ENCODE results near the gene LRRC31.

Gene LRRC31

GRCh38 chr3:169869484-169870220 is at the start of gene LRRC31:
TSS of gene LRRC31 (minus strand) at chr3:169869935. CDS start at chr3:169869807, 128 bp downstream.
- no peak for DNase-seq (ENCODE audit: low read depth)

- DNase-seq (ENCODE audit: low read depth) = no peak
These were observed 44.6 kb upstream of the LRRC31 start for GRCh38 chr3:169914321-169914720.

GRCh38 chr3:169913323-169913722 is 43.6 kb upstream of the LRRC31 start:
- no peak for DNase-seq (ENCODE audit: low read depth)

GRCh38 chr3:169911272-169911671 is 41.5 kb upstream of the LRRC31 start, which contains the start of gene SAMD7:
TSS of gene SAMD7 (plus strand) at chr3:169911572. CDS start at chr3:169919499, 7,927 bp downstream.
- DNase-seq (ENCODE audit: low read depth) = no peak

- no peak for DNase-seq (ENCODE audit: low read depth)
These were observed 38.2 kb upstream of the LRRC31 start for GRCh38 chr3:169907944-169908343.

GRCh38 chr3:169907476-169907875 is 37.7 kb upstream of the LRRC31 start:
- DNase-seq (ENCODE audit: low read depth) = no peak

GRCh38 chr3:169905404-169905803 is 35.7 kb upstream of the LRRC31 start:
- no peak for DNase-seq (ENCODE audit: low read depth)

GRCh38 chr3:169901453-169901852 is 31.7 kb upstream of the LRRC31 start:
- DNase-seq (ENCODE audit: low read depth) = no peak

GRCh38 chr3:169897284-169897683 is 27.5 kb upstream of the LRRC31 start:
- no peak for DNase-seq (ENCODE audit: low read depth)

GRCh38 chr3:169895072-169895471 is 25.3 kb upstream of the LRRC31 start:
- no peak for DNase-seq (ENCODE audit: low read depth)

- no peak for DNase-seq (ENCODE audit: low read depth)
These were observed 24.4 kb upstream of the LRRC31 start for GRCh38 chr3:169894110-169894509.

- DNase-seq (ENCODE audit: low read depth) = no peak
These were observed 22.2 kb upstream of the LRRC31 start for GRCh38 chr3:169891886-169892285.

- no peak for DNase-seq (ENCODE audit: low read depth)
These were observed 16.9 kb upstream of the LRRC31 start for GRCh38 chr3:169886671-169887070.

- DNase-seq (ENCODE audit: low read depth) = no peak
These were observed 11.0 kb upstream of the LRRC31 start for GRCh38 chr3:169880576-169881250.

- no peak for DNase-seq (ENCODE audit: low read depth)
These were observed 10.3 kb upstream of the LRRC31 start for GRCh38 chr3:169879845-169880575.

- DNase-seq (ENCODE audit: low read depth) = no peak
These were observed 9.3 kb upstream of the LRRC31 start for GRCh38 chr3:169879013-169879557.

GRCh38 chr3:169871129-169871886 is 1.6 kb upstream of the LRRC31 start:
- no peak for DNase-seq (ENCODE audit: low read depth)

GRCh38 chr3:169868369-169868768 is 1.4 kb downstream of the LRRC31 start:
- DNase-seq (ENCODE audit: low read depth) = no peak

- no peak for DNase-seq (ENCODE audit: low read depth)
These were observed 2.0 kb downstream of the LRRC31 start for GRCh38 chr3:169867584-169868210.

GRCh38 chr3:169865176-169865767 is 4.5 kb downstream of the LRRC31 start:
- no peak for DNase-seq (ENCODE audit: low read depth)

- no peak for DNase-seq (ENCODE audit: low read depth)
These were observed 5.5 kb downstream of the LRRC31 start for GRCh38 chr3:169864270-169864669.
